Stimulated activated CD4-positive, alpha-beta T cell treated with anti-CD3 and anti-CD28 coated beads, Interleukin-12 subunit alpha, Interleukin-12 subunit beta, amount 100 ng/mL, for 4 hours (primary cell): ENCODE measurements around the gene ZFYVE1.
"Not testable (repeated sequence)": the region's sequence is repeated elsewhere in the genome, so short reads cannot be mapped to it uniquely, and the experiment has no call there.

Source experiments
- DNase-seq: peaks from one replicate; pipeline ENCODE4 v3.0.0-alpha.2; 2020

Gene ZFYVE1

DNA sequence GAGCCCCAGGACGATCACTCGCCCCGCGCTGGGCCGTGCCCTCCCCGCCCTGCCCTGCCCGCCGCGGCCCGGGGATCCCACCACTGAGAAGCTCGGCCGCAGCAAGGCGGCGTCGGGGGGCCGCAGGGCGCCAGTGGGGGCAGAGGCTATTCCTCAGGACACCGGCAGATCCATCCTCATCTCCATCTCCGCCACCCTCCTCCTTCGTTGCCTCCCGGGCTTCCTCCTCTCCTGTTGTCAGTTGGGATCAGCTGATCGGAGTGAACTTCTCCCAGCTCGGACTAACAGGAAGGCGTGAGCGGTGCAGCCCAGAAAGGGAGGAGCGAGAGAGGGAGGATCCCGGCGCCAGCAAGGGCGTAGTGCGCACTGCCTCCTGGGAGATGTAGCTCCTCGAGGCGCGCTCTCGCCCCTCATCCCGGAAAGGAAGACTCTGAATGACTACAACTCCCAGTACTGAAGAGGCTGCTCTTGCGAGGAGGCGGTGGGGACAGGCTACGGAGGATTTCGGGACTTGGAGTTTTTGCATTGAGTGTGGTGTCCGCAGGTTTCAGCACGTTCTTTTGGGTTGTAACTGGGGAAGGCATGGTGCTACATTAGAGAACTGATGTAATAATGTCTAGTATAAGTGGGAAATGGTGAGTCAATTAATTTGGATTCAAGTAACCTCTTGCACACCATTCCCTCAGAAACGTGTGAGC, at the start of gene ZFYVE1:
TSS of gene ZFYVE1 (minus strand) at position 262 of the 698 bp plus-strand sequence. CDS start 2,598 bp downstream, outside the sequence.
- DNase-seq, result peak; percentile 86

DNA sequence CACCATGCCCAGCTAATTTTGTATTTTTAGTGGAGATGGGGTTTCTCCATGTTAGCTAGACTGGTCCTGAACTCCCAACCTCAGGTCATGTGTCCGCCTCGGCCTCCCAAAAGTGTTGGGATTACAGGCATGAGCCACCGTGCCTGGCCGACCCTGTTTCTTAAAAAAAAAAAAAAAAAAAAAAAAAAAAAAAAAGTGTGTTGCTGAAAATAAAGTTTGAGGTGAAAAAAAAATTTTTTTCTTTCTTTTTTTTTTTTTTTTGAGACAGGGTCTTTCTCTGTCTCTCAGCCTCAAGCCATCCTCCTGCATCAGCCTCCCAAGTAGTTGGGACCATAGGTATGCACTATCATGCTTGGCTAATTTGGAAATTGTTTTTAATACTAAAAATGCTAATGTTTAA, 42.7 kb upstream of the ZFYVE1 start:
- DNase-seq, result no peak

DNA sequence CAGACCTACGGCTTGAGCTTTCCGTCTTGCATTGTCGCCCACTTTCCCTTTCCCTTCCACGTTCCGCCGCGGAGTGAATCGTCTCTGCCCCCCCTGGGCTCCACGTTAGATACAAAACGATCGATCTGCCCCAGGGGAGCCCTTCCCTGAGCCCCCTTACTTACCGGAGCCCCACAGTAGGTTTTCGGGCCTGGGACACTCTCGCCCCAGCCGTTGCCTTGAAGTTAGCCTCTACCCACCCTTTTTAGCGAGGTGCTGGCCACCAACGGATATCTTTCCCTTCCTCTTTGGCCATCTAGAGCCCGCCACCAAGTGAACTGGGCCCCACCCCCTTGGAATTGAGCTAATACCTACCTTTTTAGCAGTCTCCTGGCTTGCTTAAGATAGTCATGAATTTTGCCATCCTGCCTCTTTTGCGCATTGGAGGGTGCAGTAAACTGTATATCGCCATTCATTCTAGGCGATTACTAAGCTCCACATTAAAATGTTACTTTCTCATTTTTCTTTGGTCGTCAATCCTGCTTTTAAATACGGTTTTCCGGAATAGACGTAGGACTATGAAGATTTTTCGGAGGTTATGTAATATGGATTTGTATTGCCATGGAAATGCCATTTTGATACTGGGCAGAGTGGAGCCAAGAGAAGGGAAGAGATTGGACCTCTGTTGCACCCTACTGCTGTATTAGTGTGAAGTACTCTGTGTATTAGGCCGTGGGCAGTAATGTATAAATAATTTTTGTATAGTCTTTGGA, 32.2 kb upstream of the ZFYVE1 start:
- DNase-seq, result no peak

GRCh38 chr14:73058224-73058921, 31.5 kb upstream of the ZFYVE1 start, which contains the start of gene RBM25:
Gene RBM25 (plus strand): TSS chr14:73058534. CDS start chr14:73071642, 13,108 bp downstream.
- DNase-seq, result peak; percentile 90

DNA sequence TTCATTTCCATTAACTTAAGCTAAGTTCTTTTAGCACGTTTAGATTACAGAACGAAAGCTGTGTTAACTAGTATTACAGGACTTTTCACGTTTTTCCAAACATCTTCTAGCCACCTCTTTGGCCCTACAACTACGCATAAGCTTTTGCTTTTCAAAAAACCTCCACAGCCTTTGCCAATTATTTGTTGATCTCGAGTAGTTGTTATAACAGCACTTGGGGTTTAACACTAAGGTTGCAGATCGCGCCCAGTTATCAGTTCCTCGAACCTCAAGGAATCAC, 31.0 kb upstream of the ZFYVE1 start:
- DNase-seq, result no peak

DNA sequence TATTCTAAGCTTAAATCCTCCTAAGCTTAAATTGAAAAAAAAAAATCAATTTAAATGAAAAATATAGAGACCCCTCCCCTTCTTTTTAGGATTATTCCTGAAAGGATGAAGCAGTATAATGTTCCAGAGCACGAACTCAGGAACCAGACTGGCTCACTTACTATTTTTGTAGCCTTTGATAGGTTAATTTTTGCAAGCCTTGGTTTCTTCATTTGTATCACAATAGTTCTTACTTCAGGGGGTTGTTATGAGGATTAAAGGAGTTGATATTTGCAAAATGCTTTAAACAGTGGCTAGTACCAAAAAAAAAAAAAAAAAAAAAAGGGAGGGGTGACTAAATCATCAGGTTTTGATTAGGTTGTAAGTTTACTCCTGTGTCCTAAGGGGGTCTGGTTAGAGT, 28.3 kb upstream of the ZFYVE1 start:
- DNase-seq, result no peak

DNA sequence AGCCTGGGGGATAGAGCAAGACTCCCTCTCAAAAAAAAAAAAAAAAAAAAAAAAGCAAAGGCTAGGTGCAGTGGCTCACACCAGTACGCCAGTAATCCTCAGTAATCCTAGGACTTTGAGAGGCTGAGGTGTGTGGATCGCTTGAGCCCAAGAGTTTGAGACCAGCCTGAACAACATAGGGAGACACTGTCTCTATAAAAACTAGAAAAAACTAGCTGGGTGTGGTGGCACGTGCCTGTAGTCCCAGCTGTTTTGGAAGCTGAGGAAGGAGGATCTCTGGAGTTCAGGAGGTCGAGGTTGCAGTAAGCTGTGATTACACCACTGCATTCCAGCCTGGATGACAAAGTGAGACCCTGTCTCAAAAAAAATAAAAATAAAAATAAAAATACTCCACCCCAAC, 22.5 kb upstream of the ZFYVE1 start:
- DNase-seq, result no peak

GRCh38 chr14:73047808-73048207, 20.9 kb upstream of the ZFYVE1 start:
- DNase-seq, result no peak

DNA sequence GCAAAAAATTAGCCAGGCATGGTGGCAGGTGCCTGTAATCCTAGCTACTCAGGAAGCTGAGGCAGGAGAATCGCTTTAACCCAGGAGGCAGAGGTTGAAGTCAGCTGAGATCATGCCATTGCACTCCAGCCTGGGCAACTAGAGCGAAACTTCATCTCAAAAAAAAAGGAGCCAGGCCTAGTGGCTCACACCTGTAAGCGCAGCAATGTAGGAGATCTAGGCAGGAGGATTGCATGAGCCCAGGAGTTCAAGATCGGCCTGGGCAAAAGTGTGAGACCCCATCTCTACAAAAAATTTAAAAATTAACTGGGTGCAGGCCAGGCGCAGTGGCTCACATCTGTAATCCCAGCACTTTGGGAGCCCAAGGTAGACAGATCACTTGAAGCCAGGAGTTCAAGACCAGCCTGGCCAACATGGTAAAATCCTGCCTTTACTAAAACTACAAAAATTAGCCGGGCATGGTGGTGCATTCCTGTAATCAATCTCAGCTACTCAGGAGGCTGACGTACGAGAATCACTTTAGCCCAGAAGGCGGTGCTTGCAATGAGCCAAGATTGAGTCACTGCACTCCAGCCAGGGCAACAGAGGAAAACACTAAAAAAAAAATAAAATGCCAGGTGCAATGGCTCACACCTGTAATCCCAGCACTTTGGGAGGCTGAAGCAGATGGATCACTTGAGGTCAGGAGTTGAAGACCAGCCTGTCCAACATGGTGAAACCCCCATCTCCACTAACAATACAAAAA, 10.0 kb upstream of the ZFYVE1 start:
- DNase-seq, result not testable (repeated sequence)

DNA sequence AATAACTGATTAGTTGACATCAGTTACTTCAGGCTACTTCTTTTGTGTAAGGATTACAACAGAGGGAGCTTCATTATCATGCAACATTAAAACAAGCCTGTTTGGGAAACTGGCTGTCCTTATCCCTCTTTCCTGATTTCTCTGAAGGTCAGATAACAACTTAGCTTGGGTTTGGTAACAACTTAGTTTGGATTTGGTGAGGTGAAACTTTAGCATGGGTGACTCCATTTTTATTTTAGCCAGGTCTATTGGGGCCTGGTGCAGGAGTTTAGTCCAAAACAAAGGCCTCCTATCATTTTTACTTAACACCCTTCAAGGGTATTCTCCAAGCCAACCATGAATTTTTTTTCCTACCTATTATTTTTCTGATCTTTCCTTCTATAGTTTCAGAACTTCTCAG, 1.1 kb upstream of the ZFYVE1 start:
- no peak for DNase-seq

DNA sequence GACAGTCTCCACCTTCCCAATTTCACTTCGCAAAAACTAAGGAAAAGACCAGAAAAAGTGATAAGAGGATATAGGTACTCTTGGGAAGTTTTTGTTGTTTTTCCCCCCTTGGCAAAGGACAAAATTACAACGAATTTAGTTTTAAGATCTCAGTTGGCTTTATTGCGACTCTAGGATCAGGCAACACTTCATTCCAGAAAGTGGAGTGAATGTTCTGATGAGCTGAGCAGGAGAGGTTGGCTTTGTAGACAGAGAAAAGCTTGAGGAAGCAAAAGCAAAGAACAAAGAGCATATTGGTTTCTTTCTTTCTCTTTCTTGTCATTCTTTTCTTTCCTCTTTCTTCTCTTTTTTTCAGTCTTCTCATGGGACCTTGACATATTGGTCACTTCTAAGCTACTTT, 640 bp upstream of the ZFYVE1 start:
- DNase-seq, result no peak

DNA sequence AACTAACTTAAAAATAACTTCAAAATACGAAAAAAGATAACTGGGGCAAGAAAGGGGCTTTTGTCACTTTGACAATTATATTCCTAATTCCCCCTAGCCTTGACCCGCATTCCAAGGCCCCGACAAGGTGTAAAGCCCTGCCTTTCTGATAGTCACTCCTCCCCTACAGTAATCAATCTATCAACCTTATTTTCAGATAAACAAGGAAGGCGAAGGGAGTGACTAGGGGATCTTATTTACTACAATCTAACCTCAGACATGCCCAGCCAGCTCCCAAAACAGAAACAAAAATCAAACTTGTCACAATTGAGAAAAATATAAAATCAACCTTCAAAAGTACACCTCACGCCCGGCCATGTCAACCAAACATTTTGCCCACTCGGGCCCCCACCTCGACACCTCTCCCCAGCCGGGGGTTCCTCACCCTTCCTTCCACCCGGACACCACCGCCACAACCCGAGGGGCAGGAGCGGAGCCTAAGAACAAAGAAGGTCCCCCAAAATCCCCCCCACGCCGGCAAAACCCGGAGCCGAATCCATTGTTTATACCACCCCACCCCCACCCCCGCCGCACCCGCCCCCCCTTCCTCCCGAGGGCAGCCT, 562 bp downstream of the ZFYVE1 start:
- DNase-seq, result no peak

GRCh38 chr14:73025544-73025943, 1.4 kb downstream of the ZFYVE1 start:
- DNase-seq, result no peak

DNA sequence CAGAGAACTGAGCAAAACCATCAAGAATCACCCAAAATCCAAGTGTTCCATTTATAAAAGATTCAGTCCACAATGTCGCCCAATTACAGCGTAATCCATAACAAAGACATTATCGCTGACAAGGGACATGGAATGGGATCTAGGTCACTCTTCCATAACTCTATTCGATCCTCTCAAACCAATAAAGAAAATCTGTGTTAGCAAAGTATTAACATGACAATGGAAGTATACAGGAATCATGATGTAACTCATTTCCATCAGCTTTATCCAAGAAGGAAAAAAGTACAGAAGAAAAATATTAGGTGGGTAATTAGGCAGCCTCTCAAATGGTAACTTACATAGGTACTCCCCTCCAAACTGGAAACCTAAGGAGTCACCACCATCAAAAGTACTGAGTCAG, 4.9 kb downstream of the ZFYVE1 start:
- DNase-seq, result no peak

GRCh38 chr14:73016011-73016410, 10.9 kb downstream of the ZFYVE1 start:
- not testable (repeated sequence) for DNase-seq

DNA sequence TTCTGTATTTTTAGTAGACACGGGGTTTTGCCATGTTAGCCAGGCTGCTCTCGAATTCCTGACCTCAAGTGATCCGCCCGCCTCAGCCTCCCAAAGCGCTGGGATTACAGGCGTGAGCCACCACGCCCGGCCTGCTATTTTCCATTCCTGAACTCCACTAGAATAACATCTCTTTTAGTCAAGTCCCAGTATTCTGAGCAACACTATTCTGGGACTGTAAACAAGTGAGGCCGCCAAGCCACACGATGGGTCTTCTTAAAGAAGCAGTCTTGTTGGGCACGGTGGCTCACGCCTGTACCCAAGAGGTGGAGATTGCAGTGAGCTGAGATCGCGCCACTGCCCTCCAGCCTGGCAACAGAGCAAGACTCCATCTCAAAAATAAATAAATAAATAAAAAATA, 11.4 kb downstream of the ZFYVE1 start:
- not testable (repeated sequence) for DNase-seq

DNA sequence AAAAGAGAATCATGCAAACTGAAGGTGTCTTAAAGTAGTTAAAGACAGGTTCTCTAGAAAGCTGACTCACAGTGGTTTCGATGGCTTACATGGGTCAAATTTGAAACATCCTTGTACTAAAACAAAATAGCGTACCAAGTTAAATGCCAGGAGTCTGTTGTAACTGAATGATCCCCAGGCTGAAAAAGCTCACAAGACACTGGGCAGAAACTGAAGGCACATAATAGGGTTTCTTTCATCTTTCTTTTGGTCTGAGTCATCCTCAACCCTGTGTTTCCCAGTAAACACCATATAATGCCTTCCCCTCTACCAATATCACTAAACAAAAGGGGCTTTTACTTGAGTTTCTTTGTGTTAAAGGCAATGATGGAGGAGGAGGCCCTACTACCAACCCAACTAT, 12.8 kb downstream of the ZFYVE1 start:
- DNase-seq, result no peak

GRCh38 chr14:73011189-73011588, 15.7 kb downstream of the ZFYVE1 start:
- DNase-seq, result not testable (repeated sequence)

DNA sequence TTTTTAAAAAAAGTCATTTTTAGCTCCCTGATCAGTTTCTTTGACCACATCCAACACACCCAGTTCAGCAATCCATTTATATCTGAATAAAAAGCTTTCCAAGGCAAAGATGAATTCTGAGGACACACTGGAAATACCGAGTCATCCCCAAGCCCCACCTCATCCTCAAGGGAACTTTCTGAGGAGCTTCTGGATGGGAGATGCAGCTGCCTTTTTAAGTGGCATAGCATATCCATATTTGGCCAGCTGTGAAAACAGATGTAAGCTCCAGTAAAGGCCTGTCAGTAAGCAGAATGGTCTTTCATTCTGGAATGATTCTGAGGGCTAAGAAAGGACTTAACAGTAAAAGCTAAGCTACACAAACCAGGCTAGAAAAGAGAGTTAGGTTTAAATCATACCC, 18.4 kb downstream of the ZFYVE1 start:
- no peak for DNase-seq

DNA sequence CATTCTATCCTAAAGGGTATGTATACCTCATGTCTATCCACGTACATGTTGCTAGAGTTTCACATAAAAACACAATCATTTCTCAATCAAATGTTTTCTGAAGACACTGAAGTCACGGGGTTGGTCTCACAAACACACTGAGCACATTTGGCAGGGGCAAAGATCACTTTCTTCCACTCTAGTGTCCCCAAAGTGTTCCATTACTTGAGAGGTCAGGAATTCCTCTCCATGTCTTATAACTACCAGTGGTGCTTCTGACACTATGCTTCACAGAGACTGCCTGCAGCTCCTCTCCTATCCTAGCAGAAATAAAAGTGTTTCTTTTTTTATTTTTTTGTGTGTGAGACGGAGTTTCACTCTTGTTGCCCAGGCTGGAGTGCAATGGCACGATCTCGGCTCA, 19.1 kb downstream of the ZFYVE1 start:
- DNase-seq, result no peak

DNA sequence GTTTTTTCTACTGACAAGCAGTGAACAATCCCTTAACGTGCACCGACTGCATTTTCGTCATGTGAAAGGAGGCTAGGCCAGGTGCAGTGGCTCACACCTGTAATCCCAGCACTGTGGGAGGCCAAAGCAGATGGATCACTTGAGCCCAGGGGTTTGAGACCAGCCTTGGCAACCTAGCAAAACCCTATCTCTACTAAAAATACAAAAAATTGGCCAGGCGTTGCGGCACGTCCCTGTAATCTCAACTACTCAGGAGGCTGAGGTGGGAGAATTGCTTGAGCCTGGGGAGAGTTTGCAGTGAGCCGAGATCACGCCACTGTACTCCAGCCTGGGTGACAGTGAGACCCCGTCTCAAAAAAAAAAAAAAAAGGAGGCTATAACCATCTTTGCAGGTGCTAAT, 22.3 kb downstream of the ZFYVE1 start:
- DNase-seq, result not testable (repeated sequence)

DNA sequence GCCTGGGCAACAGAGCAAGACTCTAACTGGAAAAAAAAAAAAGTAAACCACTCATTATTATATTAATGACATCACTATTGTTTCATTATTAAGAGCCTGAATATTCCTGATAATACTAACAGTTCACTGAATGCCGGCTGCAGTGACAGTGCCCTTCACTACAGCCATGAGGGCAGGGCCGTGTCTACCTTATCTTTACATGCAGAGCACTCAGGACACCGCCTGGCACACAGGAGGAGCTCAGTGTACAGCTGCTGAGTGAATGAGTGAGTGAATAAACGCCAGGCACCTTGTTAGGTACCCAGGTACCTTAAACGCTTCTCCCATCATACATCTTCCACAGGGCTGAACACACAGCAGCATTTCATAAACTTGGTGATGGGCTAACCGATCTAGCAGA, 23.2 kb downstream of the ZFYVE1 start:
- no peak for DNase-seq

DNA sequence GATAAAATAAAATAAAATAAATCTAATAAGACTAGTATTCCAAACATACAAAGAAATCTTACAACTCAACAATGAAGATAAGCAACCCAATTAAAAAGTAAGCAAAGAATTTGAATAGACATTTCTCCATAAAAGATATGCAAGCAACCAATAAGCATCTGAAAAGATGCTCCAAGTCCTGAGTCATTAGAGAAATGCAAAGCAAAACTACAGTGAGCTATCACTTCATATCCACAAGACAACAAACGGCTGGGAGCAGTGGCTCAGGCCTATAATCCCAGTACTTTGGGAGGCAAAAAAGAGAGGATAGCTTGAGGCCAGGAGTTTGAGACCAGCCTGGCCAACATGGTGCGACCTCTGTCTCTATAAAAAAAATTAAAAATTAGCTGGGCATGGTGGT, 26.8 kb downstream of the ZFYVE1 start:
- no peak for DNase-seq
